ENCODE results near the gene CORO2B. TPM values are rescaled to one million over a fixed set of nuclear protein-coding genes. Genes with fewer than 3 reads are reported as not detected.

Gene CORO2B
- total RNA-seq, 1 donor from 2014 or later, result 16.3 TPM

DNA sequence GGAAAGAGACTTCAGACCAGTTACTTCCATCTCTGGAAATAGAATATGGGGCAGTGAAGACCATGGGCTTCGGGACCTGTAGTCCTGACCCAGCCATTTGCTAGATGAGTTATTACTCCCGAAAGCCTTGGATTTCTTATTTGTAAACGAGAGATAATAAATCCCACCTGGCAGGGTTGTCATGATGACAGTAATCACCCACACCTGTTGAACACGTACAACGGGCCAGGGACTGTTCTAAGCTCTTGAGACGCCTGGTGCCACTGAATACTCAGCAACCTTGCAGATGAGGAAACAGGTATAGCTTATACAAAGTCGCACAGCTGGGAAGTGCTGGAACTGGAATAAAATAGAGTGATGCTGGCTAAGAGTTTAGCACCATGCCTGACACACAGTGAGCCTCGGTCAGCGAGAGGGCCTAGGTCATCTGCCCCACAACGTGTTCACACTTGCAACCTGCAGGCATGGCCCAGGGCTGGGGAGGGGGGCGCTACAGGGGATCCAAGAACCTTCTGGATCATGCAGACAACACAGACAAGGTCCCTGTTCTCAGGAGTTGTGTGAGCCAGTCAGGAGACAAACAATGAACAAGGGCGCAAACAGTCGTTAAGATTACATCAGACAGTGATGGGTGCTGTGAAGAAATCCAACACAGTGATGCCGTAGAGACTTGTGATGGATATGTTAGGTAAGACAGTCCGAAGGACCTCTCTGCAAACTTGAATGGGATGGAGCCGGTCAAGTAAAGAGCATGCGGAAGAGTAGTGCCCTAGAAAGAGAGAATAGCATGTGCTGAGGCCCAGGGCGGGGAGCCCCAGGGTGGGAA is 89.2 kb downstream of the CORO2B start:
- H3K9me3 Mint-ChIP-seq (ENCODE audit: unreplicated experiment), result peaks cover 2% of the 10 kb centered on the region
- no peak overlapping the region for H3K27ac Mint-ChIP-seq (ENCODE audit: unreplicated experiment)
- no peak overlapping the region for H3K4me3 Mint-ChIP-seq (ENCODE audit: unreplicated experiment)
- H3K36me3 Mint-ChIP-seq (ENCODE audit: unreplicated experiment), result peaks cover 5% of the 10 kb centered on the region
- TF ChIP-seq, protein P1, sequence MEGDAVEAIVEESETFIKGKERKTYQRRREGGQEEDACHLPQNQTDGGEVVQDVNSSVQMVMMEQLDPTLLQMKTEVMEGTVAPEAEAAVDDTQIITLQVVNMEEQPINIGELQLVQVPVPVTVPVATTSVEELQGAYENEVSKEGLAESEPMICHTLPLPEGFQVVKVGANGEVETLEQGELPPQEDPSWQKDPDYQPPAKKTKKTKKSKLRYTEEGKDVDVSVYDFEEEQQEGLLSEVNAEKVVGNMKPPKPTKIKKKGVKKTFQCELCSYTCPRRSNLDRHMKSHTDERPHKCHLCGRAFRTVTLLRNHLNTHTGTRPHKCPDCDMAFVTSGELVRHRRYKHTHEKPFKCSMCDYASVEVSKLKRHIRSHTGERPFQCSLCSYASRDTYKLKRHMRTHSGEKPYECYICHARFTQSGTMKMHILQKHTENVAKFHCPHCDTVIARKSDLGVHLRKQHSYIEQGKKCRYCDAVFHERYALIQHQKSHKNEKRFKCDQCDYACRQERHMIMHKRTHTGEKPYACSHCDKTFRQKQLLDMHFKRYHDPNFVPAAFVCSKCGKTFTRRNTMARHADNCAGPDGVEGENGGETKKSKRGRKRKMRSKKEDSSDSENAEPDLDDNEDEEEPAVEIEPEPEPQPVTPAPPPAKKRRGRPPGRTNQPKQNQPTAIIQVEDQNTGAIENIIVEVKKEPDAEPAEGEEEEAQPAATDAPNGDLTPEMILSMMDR (IDR thresholded peaks at IDR 0.05; ENCODE audit: partially characterized antibody, unreplicated experiment), result no peak
- no peak for DNase-seq
- peaks cover 5% of the 10 kb centered on the region for H3K4me1 Mint-ChIP-seq (ENCODE audit: low read depth, unreplicated experiment)
- no peaks in the 10 kb centered on the region for H3K27me3 Mint-ChIP-seq (ENCODE audit: unreplicated experiment)

DNA sequence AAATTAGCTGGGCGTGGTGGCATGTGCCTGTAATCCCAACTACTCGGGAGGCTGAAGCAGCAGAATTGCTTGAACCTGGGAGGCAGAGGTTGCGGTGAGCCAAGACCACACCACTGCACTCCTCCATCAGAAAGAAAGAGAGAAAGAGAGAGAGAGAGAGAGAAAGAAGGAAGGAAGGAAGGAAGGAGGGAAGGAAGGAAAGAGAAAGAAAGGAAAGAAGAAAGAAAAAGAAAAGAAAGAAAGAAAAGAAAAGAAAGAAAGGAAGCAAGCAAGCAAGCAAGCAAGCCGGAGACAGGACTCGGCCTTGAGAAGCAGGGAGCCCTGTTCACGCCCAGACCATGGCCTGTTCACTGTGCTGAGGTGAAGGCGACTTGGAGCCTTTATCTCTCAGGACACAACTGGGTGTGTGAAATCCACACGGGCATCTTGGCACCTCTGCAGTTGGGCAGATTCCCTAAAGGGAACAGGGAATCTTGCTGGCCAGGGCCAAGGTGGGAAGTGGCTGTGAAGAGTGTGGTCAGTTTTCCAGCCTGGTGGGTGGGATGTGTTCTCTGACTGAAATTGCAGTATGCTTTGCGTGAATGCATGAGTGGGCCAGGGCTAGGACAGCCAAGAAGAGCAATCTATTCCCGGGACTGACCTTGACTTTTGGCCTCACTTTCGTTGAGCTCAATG is 90.3 kb downstream of the CORO2B start:
- Mint-ChIP-seq H3K9me3 (ENCODE audit: unreplicated experiment) (no peaks in the 10 kb centered on the region), H3K27me3 (ENCODE audit: unreplicated experiment) (no peaks in the 10 kb centered on the region), H3K4me3 (ENCODE audit: unreplicated experiment) (no peak overlapping the region), H3K36me3 (ENCODE audit: unreplicated experiment) (no peaks in the 10 kb centered on the region), H3K27ac (ENCODE audit: unreplicated experiment) (no peak overlapping the region), H3K4me1 (ENCODE audit: low read depth, unreplicated experiment) (peaks cover 5% of the 10 kb centered on the region)
- TF ChIP-seq, protein P1 (IDR thresholded peaks at IDR 0.05; ENCODE audit: partially characterized antibody, unreplicated experiment), result no peak
- no peak for DNase-seq

DNA sequence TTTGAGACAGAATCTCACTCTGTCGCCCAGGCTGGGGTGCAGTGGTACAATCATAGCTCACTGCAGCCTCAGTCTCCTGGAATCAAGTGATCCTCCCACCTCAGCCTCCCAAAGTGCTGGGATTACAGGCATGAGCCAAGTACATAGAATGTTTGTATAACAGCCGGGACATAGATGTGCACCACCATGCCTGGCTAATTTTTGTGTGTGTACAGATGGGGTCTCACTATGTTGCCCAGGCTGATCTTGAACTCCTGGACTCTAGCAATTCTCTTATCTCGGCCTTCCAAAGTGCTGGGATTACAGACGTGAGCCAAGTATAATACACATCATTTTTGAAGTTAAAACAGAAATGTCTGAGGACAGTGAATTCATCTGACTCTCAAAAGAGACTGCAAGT is 93.5 kb downstream of the CORO2B start:
- Mint-ChIP-seq H3K9me3 (ENCODE audit: unreplicated experiment) (no peaks in the 10 kb centered on the region), H3K36me3 (ENCODE audit: unreplicated experiment) (no peaks in the 10 kb centered on the region), H3K4me3 (ENCODE audit: unreplicated experiment) (no peak overlapping the region), H3K27me3 (ENCODE audit: unreplicated experiment) (peaks cover 2% of the 10 kb centered on the region), H3K27ac (ENCODE audit: unreplicated experiment) (no peak overlapping the region), H3K4me1 (ENCODE audit: low read depth, unreplicated experiment) (peaks cover 2% of the 10 kb centered on the region)
- no peak for DNase-seq
- TF ChIP-seq, protein P1 (IDR thresholded peaks at IDR 0.05; ENCODE audit: partially characterized antibody, unreplicated experiment), result no peak

DNA sequence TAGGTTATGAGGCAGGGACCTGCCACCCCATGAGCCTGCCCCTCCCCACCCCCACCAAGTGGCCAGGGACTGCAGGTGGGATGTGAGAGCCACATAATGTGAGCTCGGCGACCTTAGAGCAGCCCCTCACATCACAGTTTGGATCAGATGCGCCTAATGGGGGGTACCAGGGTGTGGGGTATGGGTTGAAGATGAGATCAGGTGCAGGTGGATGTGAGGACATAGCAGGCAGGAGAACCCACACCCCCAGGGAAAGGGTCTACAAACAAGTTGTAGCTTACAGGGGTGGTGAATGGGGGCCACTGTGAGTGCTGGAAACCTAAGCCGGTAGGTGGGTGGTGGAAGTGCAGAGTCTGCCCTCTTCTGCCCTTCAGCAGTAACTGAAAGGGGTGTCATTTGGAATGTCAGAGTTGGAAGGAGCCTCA is 94.0 kb downstream of the CORO2B start:
- H3K4me1 Mint-ChIP-seq (ENCODE audit: low read depth, unreplicated experiment), result peaks cover 5% of the 10 kb centered on the region
- TF ChIP-seq, protein P1 (IDR thresholded peaks at IDR 0.05; ENCODE audit: partially characterized antibody, unreplicated experiment), result no peak
- DNase-seq, result no peak
- H3K9me3 Mint-ChIP-seq (ENCODE audit: unreplicated experiment), result no peaks in the 10 kb centered on the region
- no peak overlapping the region for H3K27ac Mint-ChIP-seq (ENCODE audit: unreplicated experiment)
- no peak overlapping the region for H3K4me3 Mint-ChIP-seq (ENCODE audit: unreplicated experiment)
- H3K36me3 Mint-ChIP-seq (ENCODE audit: unreplicated experiment), result no peaks in the 10 kb centered on the region
- peaks cover 6% of the 10 kb centered on the region for H3K27me3 Mint-ChIP-seq (ENCODE audit: unreplicated experiment)

DNA sequence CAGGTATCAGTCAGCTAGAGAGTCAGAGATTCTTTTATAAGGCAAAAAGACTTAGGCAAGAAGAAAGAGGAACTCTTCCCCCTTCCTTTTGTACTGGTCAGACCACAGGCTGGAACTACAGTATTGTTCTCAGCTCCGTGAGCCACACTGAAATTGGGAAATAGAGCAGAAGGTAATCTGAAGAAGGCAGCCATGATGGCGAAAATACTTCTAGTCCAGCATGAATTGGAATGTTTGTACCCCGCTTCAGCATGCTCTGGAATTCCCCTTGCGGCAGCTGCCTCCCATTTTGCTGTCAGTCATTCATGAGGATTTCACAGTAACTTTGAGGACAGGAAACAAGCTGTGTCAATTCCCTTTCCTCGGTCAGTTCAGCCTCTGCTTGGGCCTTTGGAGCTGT is 96.2 kb downstream of the CORO2B start:
- H3K4me1 Mint-ChIP-seq (ENCODE audit: low read depth, unreplicated experiment), result peaks cover 8% of the 10 kb centered on the region
- H3K9me3 Mint-ChIP-seq (ENCODE audit: unreplicated experiment), result no peaks in the 10 kb centered on the region
- no peaks in the 10 kb centered on the region for H3K36me3 Mint-ChIP-seq (ENCODE audit: unreplicated experiment)
- TF ChIP-seq, protein P1 (IDR thresholded peaks at IDR 0.05; ENCODE audit: partially characterized antibody, unreplicated experiment), result no peak
- H3K27me3 Mint-ChIP-seq (ENCODE audit: unreplicated experiment), result peaks cover 6% of the 10 kb centered on the region
- no peak overlapping the region for H3K27ac Mint-ChIP-seq (ENCODE audit: unreplicated experiment)
- H3K4me3 Mint-ChIP-seq (ENCODE audit: unreplicated experiment), result no peak overlapping the region
- DNase-seq, result no peak
